ENCODE results near the gene UBE3B.

UBE3B gene

GRCh38 chr12:109527489-109528123 is 50.2 kb downstream of the UBE3B start:
- no peaks in the 10 kb centered on the region for H3K9me3 ChIP-seq (ENCODE audit: control insufficient read depth, insufficient read depth, low read length)
- peaks cover 4% of the 10 kb centered on the region for H3K4me1 ChIP-seq (ENCODE audit: control insufficient read depth, insufficient read depth, low read length)
- no peak overlapping the region for H3K9ac ChIP-seq (ENCODE audit: low read depth, low read length)
- no peak overlapping the region for H3K4me3 ChIP-seq (ENCODE audit: low read depth, low read length)
- H3K36me3 ChIP-seq (ENCODE audit: control insufficient read depth, insufficient read depth, low read length): peaks cover 17% of the 10 kb centered on the region
- H3K27me3 ChIP-seq (ENCODE audit: control insufficient read depth, insufficient read depth, low read length): no peaks in the 10 kb centered on the region

GRCh38 chr12:109529691-109530640 is 52.5 kb downstream of the UBE3B start:
- H3K27me3 ChIP-seq (ENCODE audit: control insufficient read depth, insufficient read depth, low read length): no peaks in the 10 kb centered on the region
- H3K9me3 ChIP-seq (ENCODE audit: control insufficient read depth, insufficient read depth, low read length): no peaks in the 10 kb centered on the region
- peak overlapping the region; percentile 37 for H3K9ac ChIP-seq (ENCODE audit: low read depth, low read length)
- no peak overlapping the region for H3K4me3 ChIP-seq (ENCODE audit: low read depth, low read length)
- peaks cover 3% of the 10 kb centered on the region for H3K36me3 ChIP-seq (ENCODE audit: control insufficient read depth, insufficient read depth, low read length)
- peaks cover 4% of the 10 kb centered on the region for H3K4me1 ChIP-seq (ENCODE audit: control insufficient read depth, insufficient read depth, low read length)

GRCh38 chr12:109531411-109531810 is 54.0 kb downstream of the UBE3B start:
- Histone ChIP-seq H3K9me3 (ENCODE audit: control insufficient read depth, insufficient read depth, low read length) (no peaks in the 10 kb centered on the region), H3K4me1 (ENCODE audit: control insufficient read depth, insufficient read depth, low read length) (peaks cover 4% of the 10 kb centered on the region), H3K27me3 (ENCODE audit: control insufficient read depth, insufficient read depth, low read length) (no peaks in the 10 kb centered on the region), H3K4me3 (ENCODE audit: low read depth, low read length) (no peak overlapping the region), H3K36me3 (ENCODE audit: control insufficient read depth, insufficient read depth, low read length) (no peaks in the 10 kb centered on the region), H3K9ac (ENCODE audit: low read depth, low read length) (no peak overlapping the region)

GRCh38 chr12:109532721-109533486 is 55.5 kb downstream of the UBE3B start:
- Histone ChIP-seq H3K4me1 (ENCODE audit: control insufficient read depth, insufficient read depth, low read length) (peaks cover 4% of the 10 kb centered on the region), H3K4me3 (ENCODE audit: low read depth, low read length) (no peak overlapping the region), H3K9ac (ENCODE audit: low read depth, low read length) (no peak overlapping the region), H3K9me3 (ENCODE audit: control insufficient read depth, insufficient read depth, low read length) (no peaks in the 10 kb centered on the region), H3K36me3 (ENCODE audit: control insufficient read depth, insufficient read depth, low read length) (no peaks in the 10 kb centered on the region), H3K27me3 (ENCODE audit: control insufficient read depth, insufficient read depth, low read length) (no peaks in the 10 kb centered on the region)

- H3K9ac ChIP-seq (ENCODE audit: low read depth, low read length): no peak overlapping the region
- no peaks in the 10 kb centered on the region for H3K27me3 ChIP-seq (ENCODE audit: control insufficient read depth, insufficient read depth, low read length)
- H3K9me3 ChIP-seq (ENCODE audit: control insufficient read depth, insufficient read depth, low read length): no peaks in the 10 kb centered on the region
- peaks cover 4% of the 10 kb centered on the region for H3K4me1 ChIP-seq (ENCODE audit: control insufficient read depth, insufficient read depth, low read length)
- no peaks in the 10 kb centered on the region for H3K36me3 ChIP-seq (ENCODE audit: control insufficient read depth, insufficient read depth, low read length)
- no peak overlapping the region for H3K4me3 ChIP-seq (ENCODE audit: low read depth, low read length)
These were observed 56.0 kb downstream of the UBE3B start for GRCh38 chr12:109533487-109533740.

- no peak overlapping the region for H3K4me3 ChIP-seq (ENCODE audit: low read depth, low read length)
- H3K27me3 ChIP-seq (ENCODE audit: control insufficient read depth, insufficient read depth, low read length): no peaks in the 10 kb centered on the region
- no peak overlapping the region for H3K9ac ChIP-seq (ENCODE audit: low read depth, low read length)
- H3K36me3 ChIP-seq (ENCODE audit: control insufficient read depth, insufficient read depth, low read length): no peaks in the 10 kb centered on the region
- no peaks in the 10 kb centered on the region for H3K9me3 ChIP-seq (ENCODE audit: control insufficient read depth, insufficient read depth, low read length)
- peaks cover 4% of the 10 kb centered on the region for H3K4me1 ChIP-seq (ENCODE audit: control insufficient read depth, insufficient read depth, low read length)
These were observed 57.0 kb downstream of the UBE3B start for GRCh38 chr12:109534456-109534855.

- Histone ChIP-seq H3K27me3 (ENCODE audit: control insufficient read depth, insufficient read depth, low read length) (no peaks in the 10 kb centered on the region), H3K9me3 (ENCODE audit: control insufficient read depth, insufficient read depth, low read length) (no peaks in the 10 kb centered on the region), H3K36me3 (ENCODE audit: control insufficient read depth, insufficient read depth, low read length) (no peaks in the 10 kb centered on the region), H3K9ac (ENCODE audit: low read depth, low read length) (no peak overlapping the region), H3K4me1 (ENCODE audit: control insufficient read depth, insufficient read depth, low read length) (no peaks in the 10 kb centered on the region), H3K4me3 (ENCODE audit: low read depth, low read length) (no peak overlapping the region)
These were observed 57.9 kb downstream of the UBE3B start for GRCh38 chr12:109535231-109535862.

- no peaks in the 10 kb centered on the region for H3K27me3 ChIP-seq (ENCODE audit: control insufficient read depth, insufficient read depth, low read length)
- H3K4me3 ChIP-seq (ENCODE audit: low read depth, low read length): no peak overlapping the region
- no peaks in the 10 kb centered on the region for H3K9me3 ChIP-seq (ENCODE audit: control insufficient read depth, insufficient read depth, low read length)
- H3K4me1 ChIP-seq (ENCODE audit: control insufficient read depth, insufficient read depth, low read length): no peaks in the 10 kb centered on the region
- no peak overlapping the region for H3K9ac ChIP-seq (ENCODE audit: low read depth, low read length)
- no peaks in the 10 kb centered on the region for H3K36me3 ChIP-seq (ENCODE audit: control insufficient read depth, insufficient read depth, low read length)
These were observed 58.4 kb downstream of the UBE3B start for GRCh38 chr12:109535863-109536250.

GRCh38 chr12:109537136-109537535 is 59.7 kb downstream of the UBE3B start:
- H3K9ac ChIP-seq (ENCODE audit: low read depth, low read length): no peak overlapping the region
- H3K9me3 ChIP-seq (ENCODE audit: control insufficient read depth, insufficient read depth, low read length): no peaks in the 10 kb centered on the region
- no peak overlapping the region for H3K4me3 ChIP-seq (ENCODE audit: low read depth, low read length)
- no peaks in the 10 kb centered on the region for H3K36me3 ChIP-seq (ENCODE audit: control insufficient read depth, insufficient read depth, low read length)
- no peaks in the 10 kb centered on the region for H3K4me1 ChIP-seq (ENCODE audit: control insufficient read depth, insufficient read depth, low read length)
- H3K27me3 ChIP-seq (ENCODE audit: control insufficient read depth, insufficient read depth, low read length): no peaks in the 10 kb centered on the region

- no peaks in the 10 kb centered on the region for H3K4me1 ChIP-seq (ENCODE audit: control insufficient read depth, insufficient read depth, low read length)
- H3K9me3 ChIP-seq (ENCODE audit: control insufficient read depth, insufficient read depth, low read length): no peaks in the 10 kb centered on the region
- no peak overlapping the region for H3K9ac ChIP-seq (ENCODE audit: low read depth, low read length)
- H3K36me3 ChIP-seq (ENCODE audit: control insufficient read depth, insufficient read depth, low read length): no peaks in the 10 kb centered on the region
- no peaks in the 10 kb centered on the region for H3K27me3 ChIP-seq (ENCODE audit: control insufficient read depth, insufficient read depth, low read length)
- no peak overlapping the region for H3K4me3 ChIP-seq (ENCODE audit: low read depth, low read length)
These were observed 60.9 kb downstream of the UBE3B start for GRCh38 chr12:109538191-109538863.

- Histone ChIP-seq H3K27me3 (ENCODE audit: control insufficient read depth, insufficient read depth, low read length) (no peaks in the 10 kb centered on the region), H3K4me3 (ENCODE audit: low read depth, low read length) (no peak overlapping the region), H3K36me3 (ENCODE audit: control insufficient read depth, insufficient read depth, low read length) (no peaks in the 10 kb centered on the region), H3K4me1 (ENCODE audit: control insufficient read depth, insufficient read depth, low read length) (no peaks in the 10 kb centered on the region), H3K9me3 (ENCODE audit: control insufficient read depth, insufficient read depth, low read length) (no peaks in the 10 kb centered on the region), H3K9ac (ENCODE audit: low read depth, low read length) (no peak overlapping the region)
These were observed 62.1 kb downstream of the UBE3B start for GRCh38 chr12:109539508-109539907.
